HepG2 (cell line): ENCODE measurements around the gene SERINC4. TPM values are rescaled to one million over a fixed set of nuclear protein-coding genes. Genes with fewer than 3 reads are reported as not detected.

Experiments used
- AGO2 ChIP-seq: fragments of 200-400 bp; formaldehyde crosslinking; optimal IDR thresholded peaks from 2 replicates; pipeline ENCODE3; 2017; ENCODE audit warnings: mild to moderate bottlenecking, low read depth, low read length, moderate library complexity
- FOXA3 ChIP-seq: IDR thresholded peaks from 2 replicates; pipeline ENCODE4 v1.6.1; 2016; ENCODE audit warnings: missing genetic modification reagents, missing compliant biosample characterization
- KAT8 ChIP-seq: IDR thresholded peaks from 2 replicates; pipeline ENCODE4 v1.6.1; 2016; ENCODE audit warnings: missing genetic modification reagents, missing compliant biosample characterization
- KMT2B ChIP-seq: IDR thresholded peaks from 2 replicates; pipeline ENCODE4 v1.6.1; 2016; ENCODE audit warnings: missing genetic modification reagents, missing compliant biosample characterization
- MIER3 ChIP-seq: IDR thresholded peaks from 2 replicates; pipeline ENCODE4 v1.6.1; 2016; ENCODE audit warnings: missing compliant biosample characterization, borderline replicate concordance
- NONO ChIP-seq, 2 experiments: fragments of 450-650 bp in 1 of 2; sonication (generic) in 1 of 2; formaldehyde crosslinking in 1 of 2; IDR thresholded peaks in 1 of 2; conservative IDR thresholded peaks in 1 of 2; 2 replicates each; pipeline versions ENCODE4 v1.6.1 to v1.8.0; 2017 to 2022; ENCODE audit warnings: mild to moderate bottlenecking in 1 of 2, missing genetic modification reagents in 1 of 2, moderate library complexity in 1 of 2
- PRMT3 ChIP-seq: sonication (generic); formaldehyde crosslinking; IDR thresholded peaks from 2 replicates; pipeline ENCODE4 v1.8.1; 2022; ENCODE audit warnings: low read depth, mild to moderate bottlenecking, moderate library complexity, missing genetic modification reagents, borderline replicate concordance
- SALL1 ChIP-seq: sonication (generic); formaldehyde crosslinking; IDR thresholded peaks from 2 replicates; pipeline ENCODE4 v1.8.0; 2022; ENCODE audit warnings: mild to moderate bottlenecking, missing genetic modification reagents
- SMYD3 ChIP-seq: sonication (generic); formaldehyde crosslinking; IDR thresholded peaks from 2 replicates; pipeline ENCODE4 v1.8.1; 2023; ENCODE audit warnings: mild to moderate bottlenecking, missing genetic modification reagents
- ZBTB38 ChIP-seq: sonication (generic); formaldehyde crosslinking; IDR thresholded peaks from 2 replicates; pipeline ENCODE4 v1.5.1; 2020; ENCODE audit warnings: mild to moderate bottlenecking, missing genetic modification reagents
- ZIK1 ChIP-seq: sonication (generic); formaldehyde crosslinking; IDR thresholded peaks from 2 replicates; pipeline ENCODE4 v1.5.0; 2020; ENCODE audit warnings: mild to moderate bottlenecking, low read depth, missing genetic modification reagents, borderline replicate concordance
- ZKSCAN8 ChIP-seq: IDR thresholded peaks from 2 replicates; pipeline ENCODE4 v1.6.1; 2016; ENCODE audit warnings: borderline replicate concordance, missing genetic modification reagents, missing compliant biosample characterization
- ZNF225 ChIP-seq: sonication (generic); formaldehyde crosslinking; IDR thresholded peaks from 2 replicates; pipeline ENCODE4 v1.4.0; 2020; ENCODE audit warnings: mild to moderate bottlenecking, missing genetic modification reagents
- ZNF552 ChIP-seq: sonication (generic); formaldehyde crosslinking; IDR thresholded peaks from 2 replicates; pipeline ENCODE4 v1.9.0; 2022; ENCODE audit warnings: missing genetic modification reagents, mild to moderate bottlenecking, borderline replicate concordance
- ZNF749 ChIP-seq: sonication (generic); formaldehyde crosslinking; IDR thresholded peaks from 2 replicates; pipeline ENCODE4 v1.8.0; 2022; ENCODE audit warnings: mild to moderate bottlenecking, missing genetic modification reagents, moderate library complexity, borderline replicate concordance
- ZNF777 ChIP-seq: sonication (generic); formaldehyde crosslinking; IDR thresholded peaks from 2 replicates; pipeline ENCODE4 v1.4.0; 2020; ENCODE audit warnings: missing genetic modification reagents
- polyA plus RNA-seq, 8 experiments: library from polyadenylated mRNA; depleted of rRNA in 3 of 8; stranded (reverse) in 7 of 8; unstranded in 1 of 8; fragments of >200 nt; fragmentation: Illumina TruSeq in 4 of 8; extraction: Trizol in 4 of 8; gene quantifications; 2 replicates each; pipeline versions ENCODE4 v1.2.1 to v1.2.3, GENCODE V29; 2011 to 2016; ENCODE audit warnings: low read depth in 4 of 8, missing spikeins in 1 of 8, mixed read lengths in 1 of 8; ENCODE audit not compliant: insufficient read depth in 1 of 8
- total RNA-seq, 5 experiments: library from RNA; depleted of rRNA; stranded (reverse); fragments of >200 nt; fragmentation: Illumina TruSeq; extraction: Trizol; gene quantifications; 2 replicates each; pipeline ENCODE4 v1.2.3, GENCODE V29; 2016; ENCODE audit warnings: low read depth in 1 of 5
- TF ChIP-seq, protein P1 (sequence below): sonication (generic); formaldehyde crosslinking; IDR thresholded peaks from 2 replicates; pipeline ENCODE4 v1.8.0; 2022; ENCODE audit warnings: missing genetic modification reagents, mild to moderate bottlenecking, inconsistent platforms, borderline replicate concordance
- TF ChIP-seq, protein P2 (sequence below): sonication (generic); formaldehyde crosslinking; IDR thresholded peaks from 2 replicates; pipeline ENCODE4 v1.9.0; 2022; ENCODE audit warnings: missing genetic modification reagents, mild to moderate bottlenecking, borderline replicate concordance
- TF ChIP-seq, protein P3 (sequence below): sonication (generic); formaldehyde crosslinking; conservative IDR thresholded peaks from 2 replicates; pipeline ENCODE4 v1.4.0; 2020; ENCODE audit warnings: missing genetic modification reagents
- TF ChIP-seq, protein P4 (sequence below): IDR thresholded peaks from 2 replicates; pipeline ENCODE4 v1.6.1; 2018; ENCODE audit warnings: missing genetic modification reagents, mild to moderate bottlenecking, missing compliant biosample characterization

SERINC4 gene
- total and polyA plus RNA-seq, 2 of the 13 experiments (the other 11 are each of a cell fraction or from before 2014, with no cell fraction given) = not detected

- TF ChIP-seq, protein P1, sequence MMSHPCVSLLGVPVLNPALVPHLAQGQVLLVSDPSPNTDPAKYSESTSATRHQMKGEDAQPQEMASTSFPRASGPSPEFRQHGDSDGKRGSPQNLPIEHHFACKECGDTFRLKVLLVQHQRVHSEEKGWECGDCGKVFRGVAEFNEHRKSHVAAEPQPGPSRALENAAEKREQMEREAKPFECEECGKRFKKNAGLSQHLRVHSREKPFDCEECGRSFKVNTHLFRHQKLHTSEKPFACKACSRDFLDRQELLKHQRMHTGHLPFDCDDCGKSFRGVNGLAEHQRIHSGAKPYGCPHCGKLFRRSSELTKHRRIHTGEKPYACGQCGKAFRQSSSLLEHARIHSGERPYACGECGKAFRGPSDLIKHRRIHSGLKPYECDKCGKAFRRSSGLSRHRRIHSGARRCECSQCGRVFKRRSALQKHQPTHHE = 0 out of 2 replicates have a peak, but pooled peaks have one; percentile 20
- TF ChIP-seq ZNF225 (CRISPR knock-in tag) (peak; percentile 21; the same call in 1 of the 2 replicates), KAT8 (CRISPR knock-in tag) (0 out of 2 replicates have a peak, but pooled peaks have one; percentile 28), ZIK1 (CRISPR knock-in tag) (0 out of 2 replicates have a peak, but pooled peaks have one; percentile 55), PRMT3 (peak; percentile 52; the same call in 1 of the 2 replicates), ZNF552 (CRISPR knock-in tag) (0 out of 2 replicates have a peak, but pooled peaks have one; percentile 44), MIER3 (0 out of 2 replicates have a peak, but pooled peaks have one; percentile 20), ZBTB38 (CRISPR knock-in tag) (0 out of 2 replicates have a peak, but pooled peaks have one; percentile 29), ZNF777 (CRISPR knock-in tag) (peak; percentile 59; the same call in 1 of the 2 replicates), FOXA3 (CRISPR knock-in tag) (0 out of 2 replicates have a peak, but pooled peaks have one; percentile 7), SMYD3 (CRISPR knock-in tag) (no peak), AGO2 (peak; percentile 63), ZNF749 (CRISPR knock-in tag) (peak; percentile 70; the same call in 1 of the 2 replicates), SALL1 (CRISPR knock-in tag) (peak; percentile 30; the same call in 1 of the 2 replicates), KMT2B (CRISPR knock-in tag) (0 out of 2 replicates have a peak, but pooled peaks have one; percentile 0), NONO (IDR thresholded peaks at IDR 0.05) (no peak), NONO (CRISPR knock-in tag; conservative IDR thresholded peaks at IDR 0.05) (peak; percentile 78), ZKSCAN8 (CRISPR knock-in tag) (0 out of 2 replicates have a peak, but pooled peaks have one; percentile 15)
- TF ChIP-seq, protein P2, sequence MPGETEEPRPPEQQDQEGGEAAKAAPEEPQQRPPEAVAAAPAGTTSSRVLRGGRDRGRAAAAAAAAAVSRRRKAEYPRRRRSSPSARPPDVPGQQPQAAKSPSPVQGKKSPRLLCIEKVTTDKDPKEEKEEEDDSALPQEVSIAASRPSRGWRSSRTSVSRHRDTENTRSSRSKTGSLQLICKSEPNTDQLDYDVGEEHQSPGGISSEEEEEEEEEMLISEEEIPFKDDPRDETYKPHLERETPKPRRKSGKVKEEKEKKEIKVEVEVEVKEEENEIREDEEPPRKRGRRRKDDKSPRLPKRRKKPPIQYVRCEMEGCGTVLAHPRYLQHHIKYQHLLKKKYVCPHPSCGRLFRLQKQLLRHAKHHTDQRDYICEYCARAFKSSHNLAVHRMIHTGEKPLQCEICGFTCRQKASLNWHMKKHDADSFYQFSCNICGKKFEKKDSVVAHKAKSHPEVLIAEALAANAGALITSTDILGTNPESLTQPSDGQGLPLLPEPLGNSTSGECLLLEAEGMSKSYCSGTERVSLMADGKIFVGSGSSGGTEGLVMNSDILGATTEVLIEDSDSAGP (CRISPR knock-in tag) = peak; percentile 34; the same call in 1 of the 2 replicates
- TF ChIP-seq, protein P3, sequence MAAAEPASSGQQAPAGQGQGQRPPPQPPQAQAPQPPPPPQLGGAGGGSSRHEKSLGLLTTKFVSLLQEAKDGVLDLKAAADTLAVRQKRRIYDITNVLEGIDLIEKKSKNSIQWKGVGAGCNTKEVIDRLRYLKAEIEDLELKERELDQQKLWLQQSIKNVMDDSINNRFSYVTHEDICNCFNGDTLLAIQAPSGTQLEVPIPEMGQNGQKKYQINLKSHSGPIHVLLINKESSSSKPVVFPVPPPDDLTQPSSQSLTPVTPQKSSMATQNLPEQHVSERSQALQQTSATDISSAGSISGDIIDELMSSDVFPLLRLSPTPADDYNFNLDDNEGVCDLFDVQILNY (CRISPR knock-in tag) = 0 out of 2 replicates have a peak, but pooled peaks have one; percentile 16
- TF ChIP-seq, protein P4, sequence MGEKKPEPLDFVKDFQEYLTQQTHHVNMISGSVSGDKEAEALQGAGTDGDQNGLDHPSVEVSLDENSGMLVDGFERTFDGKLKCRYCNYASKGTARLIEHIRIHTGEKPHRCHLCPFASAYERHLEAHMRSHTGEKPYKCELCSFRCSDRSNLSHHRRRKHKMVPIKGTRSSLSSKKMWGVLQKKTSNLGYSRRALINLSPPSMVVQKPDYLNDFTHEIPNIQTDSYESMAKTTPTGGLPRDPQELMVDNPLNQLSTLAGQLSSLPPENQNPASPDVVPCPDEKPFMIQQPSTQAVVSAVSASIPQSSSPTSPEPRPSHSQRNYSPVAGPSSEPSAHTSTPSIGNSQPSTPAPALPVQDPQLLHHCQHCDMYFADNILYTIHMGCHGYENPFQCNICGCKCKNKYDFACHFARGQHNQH = 0 out of 2 replicates have a peak, but pooled peaks have one; percentile 25
Observed at GRCh38 chr15:43776101-43776717, 23.8 kb downstream of the SERINC4 start (continued).
